ENCODE measurements around the gene NCAPH2. TPM values are rescaled to one million over a fixed set of nuclear protein-coding genes. Genes with fewer than 3 reads are reported as not detected.

NCAPH2 gene
- total and polyA plus RNA-seq, 2 of the 13 experiments (the other 11 are each of a cell fraction or from before 2014, with no cell fraction given), result 28.1 to 64.4 TPM

- TF ChIP-seq ZNF512 (CRISPR knock-in tag; IDR thresholded peaks at IDR 0.05), result no peak
- TF ChIP-seq SMARCE1 (IDR thresholded peaks at IDR 0.05; ENCODE audit: borderline replicate concordance), result no peak
- TF ChIP-seq TEAD3 (CRISPR knock-in tag; optimal IDR thresholded peaks at IDR 0.05; ENCODE audit: borderline replicate concordance), result peak; percentile 8
- TF ChIP-seq NRL (CRISPR knock-in tag; IDR thresholded peaks at IDR 0.05; ENCODE audit: borderline replicate concordance), result no peak
- 0 out of 2 replicates have a peak, but pooled peaks have one; percentile 7 for TF ChIP-seq ZBTB43 (CRISPR knock-in tag; conservative IDR thresholded peaks at IDR 0.05)
- TF ChIP-seq MNT (IDR thresholded peaks at IDR 0.05), result no peak
- TF ChIP-seq SMAD3 (CRISPR knock-in tag; IDR thresholded peaks at IDR 0.05), result 0 out of 2 replicates have a peak, but pooled peaks have one; percentile 34
- TF ChIP-seq UBTF (CRISPR knock-in tag; IDR thresholded peaks at IDR 0.05), result peak; percentile 24
- TF ChIP-seq TBX2 (CRISPR knock-in tag; IDR thresholded peaks at IDR 0.05; ENCODE audit: borderline replicate concordance), result peak; percentile 49; the same call in 1 of the 2 replicates
- no peak for TF ChIP-seq ZNF124 (CRISPR knock-in tag; IDR thresholded peaks at IDR 0.05)
- TF ChIP-seq HNF4G (IDR thresholded peaks at IDR 0.05; ENCODE audit: borderline replicate concordance, low read depth, low read length), result no peak
- TF ChIP-seq HNF4G (CRISPR knock-in tag; IDR thresholded peaks at IDR 0.05; ENCODE audit: borderline replicate concordance, low read depth), result 0 out of 2 replicates have a peak, but pooled peaks have one; percentile 30
- TF ChIP-seq NCOA2 (CRISPR knock-in tag; IDR thresholded peaks at IDR 0.05), result 0 out of 2 replicates have a peak, but pooled peaks have one; percentile 14
- TF ChIP-seq TOPORS (CRISPR knock-in tag; IDR thresholded peaks at IDR 0.05), result 0 out of 2 replicates have a peak, but pooled peaks have one; percentile 57
- 0 out of 2 replicates have a peak, but pooled peaks have one; percentile 58 for TF ChIP-seq ZNF605 (CRISPR knock-in tag; IDR thresholded peaks at IDR 0.05)
- 0 out of 2 replicates have a peak, but pooled peaks have one; percentile 25 for TF ChIP-seq SP4 (CRISPR knock-in tag; IDR thresholded peaks at IDR 0.05)
- 0 out of 2 replicates have a peak, but pooled peaks have one; percentile 42 for TF ChIP-seq ZSCAN5A (CRISPR knock-in tag; IDR thresholded peaks at IDR 0.05; ENCODE audit: borderline replicate concordance)
- TF ChIP-seq RCOR2 (CRISPR knock-in tag; IDR thresholded peaks at IDR 0.05), result 0 out of 2 replicates have a peak, but pooled peaks have one; percentile 19
- TF ChIP-seq NFKB2 (CRISPR knock-in tag; IDR thresholded peaks at IDR 0.05; ENCODE audit: borderline replicate concordance), result no peak
- 0 out of 2 replicates have a peak, but pooled peaks have one; percentile 27 for TF ChIP-seq ZNF335 (CRISPR knock-in tag; IDR thresholded peaks at IDR 0.05)
- no peak for TF ChIP-seq ZNF737 (CRISPR knock-in tag; IDR thresholded peaks at IDR 0.05; ENCODE audit: borderline replicate concordance)
- no peak for TF ChIP-seq ATRX (CRISPR knock-in tag; IDR thresholded peaks at IDR 0.05; ENCODE audit: borderline replicate concordance)
Observed at GRCh38 chr22:50498322-50498890, 9.6 kb upstream of the NCAPH2 start (continued).

All from HepG2 (cell line).